ENCODE measurements around the gene UTP3.
A peak's percentile ranks its signal among the peaks of the same experiment; 100 is the strongest.
"Not testable (repeated sequence)": the region's sequence is repeated elsewhere in the genome, so short reads cannot be mapped to it uniquely, and the experiment has no call there.

UTP3 gene, protein sequence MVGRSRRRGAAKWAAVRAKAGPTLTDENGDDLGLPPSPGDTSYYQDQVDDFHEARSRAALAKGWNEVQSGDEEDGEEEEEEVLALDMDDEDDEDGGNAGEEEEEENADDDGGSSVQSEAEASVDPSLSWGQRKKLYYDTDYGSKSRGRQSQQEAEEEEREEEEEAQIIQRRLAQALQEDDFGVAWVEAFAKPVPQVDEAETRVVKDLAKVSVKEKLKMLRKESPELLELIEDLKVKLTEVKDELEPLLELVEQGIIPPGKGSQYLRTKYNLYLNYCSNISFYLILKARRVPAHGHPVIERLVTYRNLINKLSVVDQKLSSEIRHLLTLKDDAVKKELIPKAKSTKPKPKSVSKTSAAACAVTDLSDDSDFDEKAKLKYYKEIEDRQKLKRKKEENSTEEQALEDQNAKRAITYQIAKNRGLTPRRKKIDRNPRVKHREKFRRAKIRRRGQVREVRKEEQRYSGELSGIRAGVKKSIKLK

DNA sequence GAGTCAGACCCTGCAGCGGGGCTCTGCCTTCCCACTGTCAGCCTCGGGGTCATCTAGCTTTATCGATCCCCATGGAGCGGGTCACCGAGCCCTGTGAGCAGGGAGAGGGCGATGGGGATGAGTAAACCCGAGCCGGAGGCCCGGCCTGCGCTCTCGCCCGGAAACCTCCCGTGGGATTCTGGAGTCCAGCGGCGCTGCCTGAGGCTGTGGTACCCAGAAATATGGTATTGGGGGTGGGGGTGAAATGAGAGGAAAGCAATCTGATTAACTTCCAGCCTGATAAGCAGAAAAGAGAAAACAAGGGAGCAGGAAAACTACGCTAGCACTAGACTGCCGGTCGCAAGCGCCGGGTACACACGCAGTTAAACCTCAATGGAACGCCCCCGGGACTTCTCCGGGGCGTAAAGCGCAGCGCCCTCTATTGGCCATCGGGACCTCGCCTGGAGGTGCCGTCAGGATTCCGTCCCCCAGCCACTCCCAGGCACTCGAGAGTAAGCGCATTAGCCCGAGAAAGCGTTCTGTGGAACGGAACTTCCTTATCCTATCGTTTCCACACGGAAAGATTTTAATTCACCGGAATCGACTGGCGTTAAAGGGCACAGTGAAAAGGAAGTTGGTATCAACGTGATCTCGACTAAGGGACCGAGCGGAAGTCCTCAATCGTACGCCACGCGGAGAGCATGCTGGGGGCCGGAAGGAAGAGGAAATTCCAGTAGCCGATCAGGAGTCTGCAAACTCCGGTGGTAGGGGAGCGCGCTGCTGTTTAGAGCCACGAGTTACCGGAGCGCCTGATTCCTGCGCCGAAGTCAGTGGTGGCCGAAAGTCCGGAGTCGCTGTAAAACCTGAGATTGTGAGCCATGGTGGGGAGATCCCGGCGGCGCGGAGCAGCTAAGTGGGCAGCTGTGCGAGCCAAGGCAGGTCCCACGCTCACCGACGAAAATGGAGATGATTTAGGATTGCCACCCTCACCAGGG lies at the start of gene UTP3:
Gene UTP3 (plus strand): TSS at position 712 of the 974 bp plus-strand sequence. CDS start 146 bp downstream, at position 858.
- DNase-seq (ENCODE audit: low read depth): peak; percentile 99

DNA sequence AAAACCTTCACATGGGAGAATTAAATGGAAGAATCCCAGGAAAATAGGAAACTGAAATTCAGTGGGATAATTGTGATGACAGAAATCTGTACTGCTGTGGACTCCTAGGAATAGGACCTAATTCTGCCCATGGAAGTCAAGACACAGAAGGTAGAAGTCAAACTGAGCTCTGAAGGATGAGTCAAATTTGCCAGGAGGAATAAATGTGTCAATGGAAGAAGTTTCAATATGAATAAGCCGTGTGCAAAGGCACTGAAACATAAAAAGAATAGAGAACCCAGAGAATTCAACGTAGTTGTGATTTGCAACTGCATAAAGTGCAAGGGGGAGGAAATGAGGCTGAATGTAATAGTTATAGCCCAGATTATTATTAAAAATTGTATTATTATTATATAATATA lies 48.1 kb upstream of the UTP3 start:
- DNase-seq (ENCODE audit: low read depth): no peak

DNA sequence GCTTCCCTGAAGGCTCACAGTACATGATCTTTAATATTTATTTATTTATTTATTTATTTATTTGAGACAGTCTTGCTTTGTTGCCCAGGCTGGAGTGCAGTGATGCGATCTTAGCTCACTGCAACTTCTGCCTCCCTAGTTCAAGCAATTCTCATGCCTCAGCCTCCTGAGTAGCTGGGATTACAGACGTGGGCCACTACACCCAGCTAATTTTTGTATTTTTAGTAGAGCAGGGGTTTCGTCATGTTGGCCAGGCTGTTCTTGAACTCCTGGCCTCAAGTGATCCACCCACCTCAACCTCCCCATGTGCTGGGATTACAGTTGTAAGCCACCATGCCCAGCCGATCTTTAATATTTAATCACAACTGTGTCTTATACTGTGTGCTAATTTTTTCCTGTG lies 37.6 kb upstream of the UTP3 start:
- DNase-seq (ENCODE audit: low read depth): not testable (repeated sequence)

DNA sequence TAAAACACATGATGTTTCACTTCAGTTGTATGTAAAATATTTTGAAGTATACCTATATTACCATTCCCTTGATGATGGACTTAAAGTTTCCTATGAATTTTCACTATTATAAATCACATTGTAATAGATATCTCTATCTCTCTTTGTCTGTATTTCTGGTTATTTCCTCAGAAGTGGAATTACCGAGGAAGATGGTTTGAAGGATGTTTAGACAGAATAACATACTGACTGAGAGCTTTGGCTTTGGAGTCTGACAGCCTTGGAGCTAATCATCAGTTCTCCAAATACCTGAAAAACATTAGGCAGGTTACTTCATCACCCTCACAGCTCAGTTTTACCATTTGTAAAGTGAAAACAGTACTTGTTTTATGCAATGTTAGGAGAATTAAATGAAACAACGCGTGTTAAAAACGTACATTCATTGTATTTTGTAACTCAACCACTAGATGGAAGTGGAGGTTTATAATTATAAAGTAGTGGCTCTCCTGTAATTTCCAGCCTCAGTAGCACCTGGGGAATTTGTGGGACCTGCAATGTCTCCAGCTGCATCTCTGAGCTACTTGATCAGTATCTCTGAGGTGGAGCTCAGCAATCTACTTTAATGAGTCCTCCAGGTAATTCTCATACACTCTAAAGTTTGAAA lies 36.3 kb upstream of the UTP3 start:
- no peak for DNase-seq (ENCODE audit: low read depth)

DNA sequence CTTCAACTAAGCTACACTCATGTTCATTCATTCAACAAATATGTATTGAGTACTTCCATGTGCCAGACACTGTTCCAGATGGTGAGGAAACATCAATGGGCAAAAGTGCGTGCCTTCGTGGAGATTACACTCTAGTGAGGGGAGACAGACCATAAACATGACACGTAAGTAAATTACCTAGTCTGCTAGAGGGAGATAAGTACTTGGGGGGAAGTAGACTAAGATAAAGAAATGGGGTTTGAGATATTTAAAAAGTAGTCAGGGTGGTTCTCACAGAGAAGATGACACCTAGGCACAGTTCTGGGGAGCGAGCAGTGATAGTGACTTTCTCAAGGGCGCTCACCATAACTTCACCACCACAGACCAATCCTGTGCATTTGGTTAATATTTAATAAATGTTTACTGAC lies 33.7 kb upstream of the UTP3 start:
- DNase-seq (ENCODE audit: low read depth): no peak

DNA sequence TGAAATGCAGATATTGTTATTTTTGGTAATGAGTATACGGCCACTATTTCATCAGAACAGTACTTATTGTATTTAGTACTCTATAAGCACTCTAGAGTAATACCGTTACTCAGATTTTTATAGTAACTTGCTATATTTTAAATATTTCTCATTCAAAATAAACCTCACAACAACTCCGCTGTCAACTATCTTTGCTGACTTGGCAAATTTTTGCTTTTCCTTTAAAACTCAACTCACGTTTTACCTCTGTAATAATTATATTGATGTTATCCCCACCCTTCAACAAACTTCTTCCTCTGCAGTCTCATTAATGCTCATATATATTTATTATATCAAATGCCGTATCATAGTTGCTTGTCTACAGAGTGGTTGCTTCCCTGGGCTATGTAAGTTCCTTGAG lies 31.0 kb upstream of the UTP3 start:
- no peak for DNase-seq (ENCODE audit: low read depth)

DNA sequence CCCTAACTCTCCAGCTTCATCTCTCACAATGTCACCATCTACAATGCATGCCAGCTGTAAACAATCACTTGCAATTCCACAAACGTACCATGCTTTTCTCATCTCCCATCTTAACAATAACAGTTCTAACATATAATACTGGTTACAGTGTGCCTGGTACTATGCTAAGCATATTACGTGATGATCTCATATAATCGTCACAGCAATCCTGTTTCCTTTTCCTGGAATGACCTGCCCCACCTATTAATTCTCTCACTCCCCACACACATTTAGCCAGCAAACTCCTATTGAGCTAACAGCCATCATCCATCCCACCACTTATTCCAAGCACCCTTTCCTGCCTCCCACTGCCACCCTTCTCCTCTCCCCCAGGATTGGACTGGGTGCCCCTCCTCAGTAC lies 29.9 kb upstream of the UTP3 start:
- DNase-seq (ENCODE audit: low read depth): no peak

DNA sequence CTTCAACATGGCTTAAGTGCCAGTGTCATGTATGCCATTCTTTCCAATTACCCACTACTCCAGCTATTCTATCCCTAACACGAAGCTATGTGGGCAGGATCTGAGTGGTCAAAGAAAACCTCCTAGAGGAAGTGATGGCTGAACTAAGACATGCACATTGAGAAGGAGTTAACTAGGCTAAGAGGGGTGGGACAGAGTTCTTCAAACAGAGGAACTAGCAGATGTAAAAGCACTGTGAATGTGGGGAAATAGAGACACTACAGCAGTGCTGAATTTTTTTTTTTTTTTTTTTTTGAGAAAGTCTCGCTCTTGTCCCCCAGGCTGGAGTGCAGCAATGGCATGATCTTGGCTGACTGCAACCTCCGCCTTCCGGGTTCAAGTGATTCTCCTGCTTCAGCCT lies 28.2 kb upstream of the UTP3 start:
- DNase-seq (ENCODE audit: low read depth): no peak

DNA sequence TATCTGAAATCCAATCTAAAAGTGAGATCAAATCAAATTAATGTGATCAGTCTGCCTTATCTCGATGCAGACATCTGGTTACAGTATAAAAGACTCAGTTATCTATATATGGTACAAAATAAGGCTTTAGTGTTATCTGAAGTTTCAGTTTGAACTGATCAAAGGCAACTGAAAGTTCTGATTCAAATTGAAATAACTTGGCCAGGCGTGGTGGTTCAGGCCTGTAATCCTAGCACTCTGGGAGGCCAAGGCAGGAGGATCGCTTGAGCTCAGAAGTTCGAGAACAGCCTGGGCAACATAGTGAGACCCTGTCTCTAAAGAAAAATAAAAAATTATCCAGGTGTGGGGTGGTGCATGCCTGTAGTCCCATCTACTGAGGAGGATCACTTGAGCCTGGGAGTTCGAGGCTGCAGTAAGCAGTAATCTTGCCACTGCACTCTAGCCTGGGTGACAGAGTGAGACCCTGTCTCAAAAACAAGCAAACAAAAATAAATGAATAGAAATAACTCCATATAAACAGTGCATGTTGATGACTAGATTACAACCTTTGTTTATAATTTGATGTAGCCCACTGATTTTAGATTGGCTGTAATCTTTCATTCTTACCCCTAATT lies 26.9 kb upstream of the UTP3 start:
- DNase-seq (ENCODE audit: low read depth): not testable (repeated sequence)

DNA sequence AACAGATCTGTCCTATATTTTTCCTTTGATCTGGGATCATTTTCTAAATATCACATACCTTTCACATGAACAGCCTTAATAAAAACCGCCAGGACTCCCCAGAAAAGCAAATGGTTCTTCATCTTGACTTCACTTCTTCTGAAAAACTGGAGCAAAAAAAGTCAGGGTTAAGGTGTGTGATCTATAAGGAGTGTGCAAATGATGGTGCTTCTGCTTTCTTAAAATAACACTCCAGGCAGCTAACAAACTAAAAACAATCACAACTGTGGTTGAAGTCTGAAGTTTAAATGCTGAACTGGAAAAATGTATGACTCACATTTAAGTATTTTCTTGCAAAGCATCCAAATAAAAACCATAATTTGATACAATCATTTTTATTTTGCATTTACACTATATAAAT lies 22.0 kb upstream of the UTP3 start, which contains the start of gene JCHAIN:
Gene JCHAIN (minus strand): TSS at position 140 of the 400 bp plus-strand sequence. CDS start 18 bp downstream, at position 122.
- DNase-seq (ENCODE audit: low read depth): no peak

DNA sequence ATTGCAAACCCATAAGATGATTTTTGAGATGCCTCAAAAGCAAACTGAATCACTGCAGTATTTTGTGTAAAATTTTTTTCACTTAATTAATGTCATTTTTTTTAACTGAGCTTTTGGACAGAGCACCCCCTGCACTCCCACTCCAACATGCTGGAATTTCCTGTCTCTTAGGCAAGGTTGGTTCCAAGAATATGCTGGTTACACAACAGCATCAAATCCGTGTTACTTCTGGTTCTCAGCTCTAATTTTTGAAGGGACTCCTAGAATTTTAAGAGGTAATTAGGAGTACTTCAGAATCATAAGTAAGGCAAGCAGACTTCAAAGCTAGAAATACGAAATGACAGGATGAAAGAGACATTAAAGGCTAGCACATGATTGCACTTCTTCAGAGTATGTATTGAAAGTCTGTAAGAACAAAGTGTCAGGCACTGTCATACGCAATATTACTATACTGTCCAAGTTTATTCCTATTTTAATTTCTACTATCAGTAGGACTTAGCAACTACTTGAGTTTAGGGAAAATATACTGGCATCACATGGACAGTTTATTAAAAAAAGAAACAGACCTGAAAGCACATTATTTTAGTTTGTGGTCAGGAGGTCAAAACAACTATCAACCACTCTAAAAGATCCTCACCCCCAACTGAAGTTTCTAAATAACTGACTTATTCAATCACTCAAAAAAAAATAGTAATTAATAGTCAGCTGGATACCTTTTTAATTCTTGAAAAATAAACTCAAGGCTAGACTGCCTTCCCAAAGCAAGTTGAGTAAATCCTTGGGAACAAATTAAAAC lies 20.4 kb upstream of the UTP3 start:
- no peak for DNase-seq (ENCODE audit: low read depth)

DNA sequence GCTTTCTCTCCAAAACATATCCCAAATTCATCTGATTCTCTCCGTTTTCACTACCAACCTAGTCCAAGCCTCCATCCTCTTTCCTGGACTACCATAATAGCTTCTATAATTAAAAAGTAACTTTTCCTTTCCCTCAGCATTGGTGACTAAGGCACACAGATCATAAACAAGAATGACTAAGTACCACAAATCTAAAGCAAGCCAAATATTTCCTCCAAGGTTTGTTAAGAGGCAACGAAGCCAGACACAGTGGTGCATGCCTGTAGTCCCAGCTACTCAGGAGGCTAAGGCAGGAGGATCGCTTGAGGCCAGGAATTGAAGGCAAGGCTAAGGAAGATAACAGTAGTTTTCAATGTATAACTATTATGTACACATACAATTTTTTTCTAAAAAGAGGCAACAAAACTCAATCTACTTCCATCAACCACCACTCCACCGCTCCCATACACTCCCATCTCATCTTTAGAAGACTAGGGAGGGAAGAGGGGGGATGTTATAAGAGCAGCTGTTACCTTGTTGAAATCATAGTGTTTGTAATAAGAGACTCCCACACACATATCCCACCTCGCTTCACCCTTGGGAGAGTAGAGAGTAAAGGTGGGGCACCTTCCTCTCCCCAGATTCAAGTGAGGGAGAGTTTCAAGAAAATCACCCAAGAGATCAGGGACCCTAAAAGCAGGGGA lies 17.9 kb upstream of the UTP3 start:
- DNase-seq (ENCODE audit: low read depth): peak; percentile 47

DNA sequence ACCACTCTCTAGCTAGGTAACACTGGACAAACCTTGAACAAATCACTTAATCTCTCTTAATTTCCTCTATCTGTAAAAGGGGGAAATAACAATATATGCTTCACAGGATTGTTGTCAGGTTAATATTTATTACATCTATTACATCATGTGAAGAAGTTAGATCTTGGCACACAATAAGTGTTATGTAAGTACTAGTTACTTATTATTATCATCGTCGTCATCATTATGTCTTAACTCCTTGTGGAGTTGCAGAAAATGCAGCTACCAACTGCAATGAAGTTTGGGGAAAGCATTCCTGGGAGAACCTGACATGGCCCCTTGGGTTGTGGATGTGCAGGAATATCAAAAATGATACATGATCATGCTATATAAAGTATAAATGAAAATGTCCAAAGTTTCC lies 17.2 kb upstream of the UTP3 start:
- no peak for DNase-seq (ENCODE audit: low read depth)

DNA sequence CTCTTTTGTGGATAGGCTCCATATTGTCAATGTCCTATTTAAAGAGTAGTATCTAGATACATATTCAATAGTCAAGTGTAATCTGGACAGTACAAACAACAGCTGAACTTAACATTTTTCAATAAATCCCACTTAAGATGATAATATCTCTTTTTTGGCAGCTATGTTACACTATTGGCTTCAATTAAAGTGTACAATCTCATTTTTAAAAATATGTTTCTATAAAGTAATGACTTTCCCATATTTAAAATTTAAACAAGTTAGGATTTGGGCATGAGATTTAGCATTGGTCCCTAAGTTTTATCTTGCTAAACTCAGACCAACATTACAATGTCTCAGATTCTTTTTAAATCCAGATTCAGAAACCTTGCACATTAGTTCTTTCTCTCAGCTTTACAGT lies 14.1 kb upstream of the UTP3 start:
- no peak for DNase-seq (ENCODE audit: low read depth)

DNA sequence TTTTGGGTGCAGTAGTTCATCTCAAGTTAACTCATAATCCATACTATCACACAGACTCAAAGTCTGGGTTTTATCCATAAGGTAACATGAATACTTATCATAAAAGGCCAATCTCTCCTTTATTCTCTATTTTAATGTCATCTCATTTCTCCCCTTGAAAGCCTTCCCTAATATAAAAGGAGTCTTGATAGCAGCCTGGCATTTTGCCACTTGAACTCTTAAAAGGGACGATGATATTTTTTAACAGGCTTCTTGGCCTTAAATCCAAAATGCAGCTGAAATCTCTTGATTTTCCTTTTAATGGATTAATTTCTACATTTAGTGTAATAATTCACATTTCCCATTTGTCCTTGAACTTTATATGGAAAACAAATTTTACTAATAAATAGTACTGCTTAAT lies 13.6 kb upstream of the UTP3 start:
- DNase-seq (ENCODE audit: low read depth): no peak

DNA sequence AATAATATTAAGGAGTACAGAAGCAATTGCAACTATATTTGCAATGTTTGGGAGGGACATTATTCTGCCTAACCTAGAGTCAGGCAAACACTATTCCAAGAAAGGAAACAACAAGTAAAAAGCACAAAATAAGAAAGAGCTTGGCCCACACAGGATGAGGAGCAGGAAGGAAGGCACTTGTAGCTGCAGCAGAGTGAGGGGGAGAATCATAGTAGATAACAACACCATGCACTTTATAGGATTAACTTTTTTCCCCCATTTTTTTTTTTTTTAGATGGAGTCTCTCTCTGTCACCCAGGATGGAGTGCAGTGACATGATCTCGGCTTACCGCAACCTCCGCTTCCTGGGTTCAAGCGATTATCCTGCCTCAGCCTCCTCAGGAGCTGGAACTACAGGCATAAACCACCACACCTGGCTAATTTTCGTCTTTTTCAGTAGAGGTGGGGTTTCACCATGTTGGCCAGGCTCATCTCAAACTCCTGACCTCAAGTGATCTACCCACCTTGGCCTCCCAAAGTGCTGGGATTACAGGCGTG lies 11.7 kb upstream of the UTP3 start:
- no peak for DNase-seq (ENCODE audit: low read depth)

DNA sequence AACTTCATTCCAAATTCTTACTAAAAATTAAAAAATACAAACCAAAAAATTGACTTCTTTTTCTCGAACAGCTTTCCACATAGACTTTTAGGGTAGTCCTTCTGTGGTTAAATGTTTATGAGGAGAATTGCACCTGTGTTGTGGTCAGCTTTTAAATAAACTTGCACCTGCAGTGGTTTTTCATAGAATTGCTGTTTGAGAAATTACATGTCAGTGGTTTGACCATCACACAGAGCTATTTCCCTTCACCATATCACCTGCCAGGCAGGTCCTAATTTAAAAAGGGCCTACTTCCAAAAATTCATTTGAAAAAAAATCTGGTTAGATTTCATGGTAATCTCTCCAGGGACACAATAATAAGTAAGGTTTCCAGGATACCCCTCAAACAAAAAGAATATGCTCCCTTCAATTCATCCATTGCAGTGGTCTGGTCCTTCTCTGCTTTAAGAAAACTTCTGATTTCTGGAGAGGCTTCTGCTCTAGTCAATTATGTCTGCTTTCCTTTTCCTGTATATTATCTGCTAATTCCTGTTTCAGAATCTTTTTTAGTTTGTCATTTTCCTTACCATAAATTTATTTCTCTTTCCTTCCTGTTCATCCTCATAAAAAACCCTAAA lies 9.8 kb upstream of the UTP3 start:
- DNase-seq (ENCODE audit: low read depth): no peak

DNA sequence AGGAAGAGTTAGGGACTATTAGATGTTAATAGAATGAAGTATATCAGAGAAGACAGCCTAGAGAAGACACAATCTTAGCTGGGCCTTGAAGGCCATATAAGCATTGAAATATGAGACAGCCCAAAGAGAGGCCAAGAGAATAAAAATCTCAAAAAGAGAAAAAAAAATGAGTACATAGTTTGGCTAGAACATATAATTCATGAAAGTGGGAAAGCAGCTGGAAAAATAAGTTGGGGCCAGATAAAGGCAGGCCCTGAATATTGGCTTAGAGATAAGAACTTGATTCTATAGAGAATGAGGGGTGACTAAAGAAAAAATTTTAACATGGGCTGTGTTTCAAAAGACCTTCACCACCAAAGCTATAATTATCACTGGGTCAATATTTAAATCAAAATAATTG lies 7.4 kb upstream of the UTP3 start:
- no peak for DNase-seq (ENCODE audit: low read depth)

DNA sequence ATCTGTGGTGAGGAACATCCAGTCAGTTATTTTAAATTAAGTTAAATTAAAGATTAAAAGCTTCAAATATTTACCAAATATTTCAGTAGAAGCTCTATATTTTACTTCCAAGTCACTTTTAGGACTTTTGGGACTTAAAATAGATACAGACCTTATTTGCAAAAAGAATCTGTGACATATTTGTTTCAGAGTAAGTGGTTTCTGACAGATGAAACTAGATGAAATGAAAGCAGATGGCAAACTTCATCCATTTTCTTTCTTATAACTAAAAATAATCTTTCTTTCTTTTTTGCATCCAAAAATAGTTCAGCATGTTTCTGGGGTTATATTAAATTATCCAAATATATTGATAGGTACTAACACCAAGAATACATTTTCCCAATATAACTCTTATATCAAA lies 6.6 kb upstream of the UTP3 start:
- DNase-seq (ENCODE audit: low read depth): no peak

DNA sequence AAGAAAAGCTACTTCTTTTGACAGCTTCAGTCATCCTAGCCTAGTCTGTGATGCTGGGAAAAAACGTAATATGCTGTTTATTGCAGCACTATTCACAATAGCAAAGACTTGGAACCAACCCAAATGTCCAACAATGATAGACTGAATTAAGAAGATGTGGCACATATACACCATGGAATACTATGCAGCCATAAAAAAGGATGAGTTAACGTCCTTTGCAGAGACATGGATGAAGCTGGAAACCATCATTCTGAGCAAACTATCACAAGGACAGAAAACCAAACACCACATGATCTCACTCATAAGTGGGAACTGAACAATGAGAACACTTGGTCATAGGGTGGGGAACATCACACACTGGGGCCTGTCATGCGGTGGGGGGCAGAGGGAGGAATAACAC lies 6.2 kb upstream of the UTP3 start:
- not testable (repeated sequence) for DNase-seq (ENCODE audit: low read depth)
